Stimulated activated CD8-positive, alpha-beta memory T cell treated with anti-CD3 and anti-CD28 coated beads, Interleukin-15, amount 100 ng/mL, for 1 hour (primary cell): ENCODE results near the gene CBX7.

Experiments used
- DNase-seq: peaks from one replicate; pipeline ENCODE4 v3.0.0-alpha.2; 2020; ENCODE audit warnings: low read depth

Gene CBX7

DNA sequence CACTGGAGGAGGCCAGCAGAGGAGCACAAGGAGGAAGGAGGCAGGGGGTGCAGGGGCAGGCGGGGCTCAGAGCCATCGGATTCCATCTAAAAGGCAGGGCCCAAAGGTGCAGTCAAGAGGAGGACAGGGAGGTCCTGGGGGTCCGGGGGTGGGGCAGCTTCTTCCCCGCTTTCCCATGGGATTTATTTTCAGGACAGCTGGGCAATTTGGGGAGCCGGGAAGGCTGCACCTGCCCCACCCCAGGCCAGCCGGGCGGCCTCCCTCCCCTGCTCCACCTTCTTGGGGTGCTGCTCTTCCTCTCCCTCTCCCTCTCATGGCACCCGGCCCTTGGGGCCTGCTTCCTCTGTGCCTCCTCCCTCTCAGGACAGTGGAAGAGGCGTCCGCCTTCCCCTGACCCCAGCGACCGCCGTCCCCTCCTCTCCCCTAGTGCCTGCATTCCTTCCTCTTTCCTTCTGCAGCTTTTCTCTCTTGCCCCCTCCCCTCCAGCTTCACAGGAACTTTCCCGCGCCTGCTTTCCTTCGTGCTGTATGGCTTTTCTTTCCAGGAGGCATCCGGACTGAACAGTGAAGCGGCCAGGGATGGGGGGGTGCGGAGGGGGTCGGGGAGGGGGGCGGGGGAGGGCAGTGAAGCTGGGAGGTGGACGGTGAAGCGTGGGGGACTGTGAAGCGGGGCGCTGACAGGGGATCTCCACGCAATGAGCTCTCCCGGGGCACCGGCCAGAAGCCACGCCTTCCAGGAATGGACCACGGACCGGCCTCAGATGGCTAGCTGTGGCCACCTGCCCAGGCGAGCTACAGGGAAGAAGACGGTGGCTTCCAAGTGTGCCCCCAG, 28.5 kb downstream of the CBX7 start:
- DNase-seq, result no peak

DNA sequence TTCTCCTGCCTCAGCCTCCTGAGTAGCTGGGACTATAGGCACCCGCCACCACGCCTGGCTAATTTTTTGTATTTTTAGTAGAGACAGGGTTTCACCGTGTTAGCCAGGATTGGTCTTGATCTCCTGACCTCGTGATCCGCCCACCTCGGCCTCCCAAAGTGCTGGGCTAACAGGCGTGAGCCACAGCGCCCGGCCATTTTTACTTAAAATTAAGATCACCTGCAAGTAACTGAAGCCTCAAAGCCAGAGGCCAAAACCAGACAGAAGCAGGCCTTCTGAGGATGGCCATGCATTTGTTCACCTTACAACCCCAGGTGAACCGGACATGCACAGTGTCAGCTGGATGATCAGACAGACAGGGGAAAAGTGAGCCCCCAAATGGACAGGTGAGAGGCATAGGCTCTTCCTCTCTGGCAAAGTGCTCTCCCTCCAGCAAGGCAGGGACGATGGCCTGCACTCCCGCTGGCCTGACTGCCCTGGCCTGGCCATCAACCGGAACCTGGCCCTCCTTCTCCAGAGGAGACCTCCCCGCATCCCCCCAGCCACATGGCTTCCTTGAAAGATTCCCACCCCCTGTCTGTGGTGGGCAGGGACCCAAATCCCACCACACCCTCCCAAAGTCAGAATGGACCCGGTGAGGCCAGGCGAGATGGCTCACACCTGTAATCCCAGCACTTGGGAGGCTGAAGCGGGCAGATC, 29.6 kb downstream of the CBX7 start:
- no peak for DNase-seq

DNA sequence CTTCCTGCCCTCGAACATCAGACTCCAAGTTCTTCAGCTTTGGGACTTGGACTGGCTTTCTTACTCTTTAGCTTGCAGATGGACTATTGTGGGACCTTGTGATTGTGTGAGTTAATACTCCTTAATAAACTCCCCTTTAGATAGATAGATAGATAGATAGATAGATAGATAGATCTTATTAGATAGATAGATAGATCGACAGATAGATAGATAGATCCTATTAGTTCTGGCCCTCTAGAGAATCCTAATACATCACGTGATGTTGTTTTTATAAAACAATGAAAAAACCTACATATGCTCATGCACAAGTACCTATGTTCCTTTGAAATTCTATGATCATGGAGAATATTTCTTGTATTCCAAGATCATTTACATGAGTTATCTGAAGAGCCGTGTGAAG, 31.5 kb downstream of the CBX7 start:
- no peak for DNase-seq

DNA sequence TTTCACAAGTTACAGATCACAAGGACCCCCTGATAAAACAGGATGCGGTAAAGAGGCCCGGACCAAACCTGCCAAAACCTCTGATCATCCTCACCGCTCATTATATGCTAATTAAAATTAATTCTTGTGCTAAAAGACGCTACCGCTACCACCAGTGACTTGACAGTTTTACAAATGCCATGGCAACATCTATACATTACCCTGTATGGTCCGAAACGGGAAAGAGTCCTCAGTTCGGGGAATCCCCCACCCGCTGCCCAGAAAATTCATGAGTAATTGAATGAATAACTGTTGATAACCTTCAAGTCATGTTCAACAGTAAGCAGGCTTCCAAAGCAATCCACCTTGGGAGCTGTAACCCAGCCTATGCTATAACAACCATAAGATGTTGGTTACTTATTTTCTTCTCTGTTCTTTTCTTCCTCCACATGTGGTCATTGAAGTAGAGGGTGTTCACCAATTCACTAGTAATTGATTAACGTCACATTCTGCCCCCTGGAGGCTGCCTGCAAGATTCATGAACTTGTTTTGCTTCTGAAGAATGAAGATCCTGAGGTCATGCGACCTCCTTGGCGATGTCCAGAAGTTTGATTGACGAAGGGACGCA, 34.8 kb downstream of the CBX7 start:
- DNase-seq, result peak; percentile 52

DNA sequence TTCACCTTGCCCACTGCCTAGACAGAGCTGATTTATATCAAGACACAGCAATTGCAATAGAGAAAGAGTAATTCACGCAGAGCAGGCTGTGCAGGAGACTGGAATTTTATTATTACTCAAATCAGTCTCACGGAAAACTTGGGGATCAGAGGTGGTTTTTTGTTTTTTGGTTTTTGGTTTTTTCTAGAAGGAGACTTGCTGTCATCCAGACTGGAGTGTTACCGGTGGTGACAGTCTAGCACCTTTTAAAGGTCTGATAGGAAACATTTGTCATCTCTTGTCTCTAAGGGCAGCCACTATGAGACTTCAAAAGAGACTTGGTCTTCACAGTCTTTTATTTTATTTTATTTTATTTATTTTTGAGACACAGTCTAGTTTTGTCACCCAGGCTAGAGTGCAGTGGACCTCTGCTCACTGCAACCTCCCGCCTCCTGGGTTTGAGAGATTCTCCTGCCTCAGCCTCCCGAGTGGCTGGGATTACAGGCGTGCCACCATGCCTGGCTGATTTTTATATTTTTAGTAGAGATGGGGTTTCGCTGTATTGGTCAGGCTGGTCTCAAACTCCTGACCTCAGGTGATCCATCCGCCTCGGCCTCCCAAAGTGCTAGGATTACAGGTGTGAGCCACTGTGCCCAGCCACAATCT, 36.4 kb downstream of the CBX7 start:
- no peak for DNase-seq

DNA sequence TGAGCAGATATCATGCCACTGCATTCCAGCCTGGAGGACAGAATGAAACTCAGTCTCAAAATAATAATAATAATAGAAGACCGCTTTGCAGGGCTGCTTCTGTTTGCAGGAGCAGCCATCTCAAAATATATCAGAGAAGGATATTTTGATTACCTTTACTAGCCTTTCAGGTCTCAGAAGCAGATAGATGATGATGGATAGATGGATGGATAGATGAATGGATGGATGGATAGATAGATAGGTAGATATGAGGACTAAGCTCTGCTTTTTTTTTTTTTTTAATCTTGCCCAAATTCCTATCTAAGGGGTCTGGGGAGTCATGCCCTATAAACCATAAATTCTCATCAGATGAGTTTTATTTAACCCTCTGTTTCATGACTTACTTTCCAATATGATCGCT, 36.9 kb downstream of the CBX7 start:
- no peak for DNase-seq

DNA sequence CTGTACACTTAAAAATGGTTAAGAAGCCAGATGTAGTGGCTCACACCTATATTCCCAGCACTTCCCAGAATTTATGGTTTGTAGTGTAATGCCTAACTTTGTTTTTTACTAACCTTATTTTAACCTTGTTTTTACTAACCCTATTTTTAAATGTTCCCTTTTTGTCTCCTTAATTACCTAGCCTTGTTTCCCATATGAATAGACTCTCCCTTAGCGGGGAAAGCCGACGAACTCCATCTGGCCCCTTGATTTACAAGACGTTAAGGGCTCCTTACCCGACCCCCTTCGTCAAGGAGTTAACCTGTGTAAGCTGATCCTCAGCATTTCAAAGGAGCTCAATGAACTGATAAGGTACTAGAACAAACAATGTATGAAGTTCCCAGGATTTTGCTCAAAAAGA, 38.4 kb downstream of the CBX7 start:
- no peak for DNase-seq

DNA sequence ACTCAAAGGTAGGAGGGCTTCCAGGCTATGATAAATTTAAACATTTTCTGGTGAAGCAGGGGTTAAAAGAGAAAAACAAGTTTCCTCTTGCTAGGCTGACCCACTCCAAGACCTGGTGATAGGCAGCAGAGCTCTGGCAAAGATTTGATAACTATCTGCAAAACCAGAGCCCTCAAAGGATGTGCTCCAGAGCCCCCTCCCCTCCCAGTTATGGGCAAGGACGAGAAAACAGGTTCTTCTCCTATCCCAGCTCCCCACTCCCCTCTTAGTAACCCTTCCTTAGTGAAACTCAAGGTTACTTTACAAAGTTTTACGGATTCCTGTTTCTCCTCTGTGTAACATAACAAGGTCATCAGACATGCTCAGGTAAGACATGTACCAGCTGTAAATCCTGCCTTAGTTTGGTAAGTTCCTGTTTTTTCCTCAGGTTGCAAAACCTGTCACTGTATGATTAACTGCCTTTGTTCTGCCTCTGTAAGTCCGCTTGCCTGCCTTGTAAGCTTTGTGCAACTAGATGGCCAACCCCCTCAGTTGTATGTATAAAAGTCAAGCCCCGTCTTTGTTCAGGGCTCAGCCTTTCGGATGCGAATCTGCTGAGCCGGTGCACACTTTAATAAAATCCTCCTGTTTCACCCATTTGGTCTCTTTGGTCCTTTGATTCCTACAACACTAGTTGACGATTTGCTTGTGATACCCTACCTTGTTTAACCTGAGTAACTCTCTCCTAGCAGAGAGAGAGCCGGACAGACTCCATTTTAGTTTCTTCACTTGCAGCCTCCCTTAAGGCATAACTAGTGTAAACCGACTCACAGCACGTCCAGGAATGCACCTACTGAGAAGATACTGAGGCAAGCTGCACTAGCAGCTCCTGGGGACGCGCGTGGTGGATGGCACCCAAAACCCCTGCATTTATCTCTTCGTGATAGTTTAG, 41.6 kb downstream of the CBX7 start:
- no peak for DNase-seq

DNA sequence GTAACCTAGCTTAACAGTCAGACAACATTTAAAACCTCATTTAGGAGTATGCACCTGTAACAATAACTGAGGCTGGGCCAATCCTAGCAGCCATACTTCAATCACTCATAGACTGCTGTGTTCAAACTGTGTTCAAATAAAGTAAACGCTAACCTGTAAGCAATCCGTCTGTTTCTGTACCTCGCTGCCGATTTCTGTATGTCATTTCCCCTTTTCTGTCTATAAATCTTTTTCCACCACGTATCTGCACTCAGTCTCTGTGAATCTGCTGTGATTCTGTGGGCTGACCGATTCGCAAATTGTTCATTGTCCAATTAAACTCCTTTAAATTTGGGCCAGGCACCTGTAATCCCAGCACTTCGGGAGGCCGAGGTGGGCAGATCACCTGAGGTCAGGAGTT, 43.1 kb downstream of the CBX7 start:
- DNase-seq, result no peak

DNA sequence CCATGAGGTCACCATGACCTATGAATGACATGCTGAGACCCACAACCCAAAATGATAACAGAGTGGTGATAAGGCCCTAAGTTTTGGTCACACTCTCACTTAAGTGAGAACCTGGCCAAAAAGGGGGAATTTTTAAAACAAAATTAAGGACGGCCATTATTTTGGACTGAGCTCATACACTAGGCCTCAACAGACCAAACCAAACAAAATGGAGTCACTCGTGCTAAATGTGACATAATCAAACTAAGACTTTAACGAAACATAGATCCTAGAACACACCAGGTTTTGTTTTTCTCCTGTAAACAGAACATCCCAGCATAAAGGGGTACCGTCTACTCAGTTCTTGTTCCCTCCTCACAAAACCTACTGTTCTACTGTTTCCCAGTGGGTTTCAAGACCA, 44.0 kb downstream of the CBX7 start:
- no peak for DNase-seq

DNA sequence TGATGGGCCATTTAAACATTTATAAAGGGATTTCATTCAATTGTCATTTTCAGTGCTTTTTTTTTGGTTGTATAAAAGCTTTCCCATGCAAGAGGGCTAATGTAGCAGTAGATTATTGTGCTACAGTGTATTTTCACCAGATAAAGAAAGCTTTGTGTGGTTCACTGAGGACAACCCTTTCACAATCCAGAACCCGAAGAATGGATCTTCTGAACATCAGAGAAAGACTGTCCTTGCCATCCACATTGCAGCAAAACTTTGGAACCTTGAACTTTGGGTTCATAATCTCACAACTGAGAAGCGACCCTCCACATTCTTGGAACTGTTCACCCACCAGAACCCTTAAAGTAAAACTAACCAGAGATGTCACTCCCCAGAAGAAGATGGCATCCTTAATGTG, 46.2 kb downstream of the CBX7 start:
- no peak for DNase-seq

DNA sequence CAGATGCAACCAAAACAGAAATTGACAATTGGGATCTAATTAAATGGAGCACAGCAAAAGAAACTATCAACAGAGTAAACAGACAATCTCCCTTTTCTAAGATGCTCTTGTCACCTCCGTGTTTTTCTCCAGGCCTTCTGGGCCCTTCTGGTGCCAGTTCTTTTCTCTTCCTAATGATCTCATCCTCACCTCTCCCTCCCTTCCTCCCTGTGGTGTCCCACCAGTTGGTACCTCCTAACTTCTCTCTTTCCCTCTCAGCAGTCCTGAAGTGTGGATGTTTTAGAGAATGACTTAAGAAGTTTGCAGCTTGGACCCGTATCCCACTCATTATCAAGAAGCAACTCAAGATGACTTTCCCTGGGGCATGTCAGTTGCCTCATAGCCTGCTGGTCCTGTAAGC, 49.0 kb downstream of the CBX7 start:
- no peak for DNase-seq

DNA sequence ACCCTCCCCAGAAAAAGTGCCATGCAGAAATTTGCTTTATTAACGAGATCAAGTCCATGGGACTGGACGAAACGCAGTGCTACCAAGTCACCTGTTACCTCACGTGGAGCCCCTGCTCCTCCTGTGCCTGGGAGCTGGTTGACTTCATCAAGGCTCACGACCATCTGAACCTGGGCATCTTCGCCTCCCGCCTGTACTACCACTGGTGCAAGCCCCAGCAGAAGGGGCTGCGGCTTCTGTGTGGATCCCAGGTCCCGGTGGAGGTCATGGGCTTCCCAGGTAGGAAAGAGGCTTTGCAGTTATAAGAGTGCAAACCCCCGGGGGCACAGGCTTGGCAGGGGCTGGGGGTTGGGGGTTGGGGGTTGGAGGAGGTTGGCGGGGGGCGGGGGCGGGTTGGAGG, 51.3 kb downstream of the CBX7 start:
- DNase-seq, result no peak

DNA sequence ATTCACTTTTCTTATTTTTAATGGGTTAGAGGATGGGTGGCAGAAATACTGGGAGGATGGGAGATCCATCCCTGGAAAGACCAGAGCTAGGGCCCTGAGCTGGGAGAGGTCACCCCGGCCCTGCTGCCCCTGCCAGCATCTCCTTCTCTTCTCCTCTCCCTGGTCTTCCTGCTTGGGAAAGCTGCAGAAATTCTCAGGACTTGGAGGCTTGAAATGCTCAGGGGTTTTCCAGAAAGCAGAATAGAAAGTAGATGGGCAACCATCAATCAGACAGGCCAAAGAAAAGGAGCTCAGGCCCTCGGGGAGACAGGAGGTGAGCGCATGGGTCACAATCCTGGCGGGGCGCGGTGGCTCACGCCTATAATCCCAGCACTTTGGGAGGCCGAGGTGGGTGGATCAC, 53.9 kb downstream of the CBX7 start:
- DNase-seq, result no peak

DNA sequence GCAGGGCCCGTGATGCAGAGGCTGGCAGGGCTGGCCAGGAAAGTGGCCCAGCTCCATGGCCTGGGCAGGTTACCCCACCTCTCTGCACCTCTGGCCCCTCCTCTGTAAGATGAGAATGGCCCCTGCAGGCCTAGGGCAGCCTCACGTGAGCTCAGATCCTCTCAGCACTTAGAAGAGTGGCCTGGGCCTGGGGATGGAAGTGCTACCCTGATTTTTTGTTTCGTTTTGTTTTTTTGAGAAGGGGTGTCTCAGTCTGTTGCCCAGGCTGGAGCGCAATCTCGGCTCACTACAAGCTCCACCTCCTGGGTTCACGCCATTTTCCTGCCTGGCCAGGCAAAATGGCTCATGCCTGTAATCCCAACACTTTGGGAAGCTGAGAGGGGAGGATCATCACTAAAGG, 54.5 kb downstream of the CBX7 start:
- no peak for DNase-seq

DNA sequence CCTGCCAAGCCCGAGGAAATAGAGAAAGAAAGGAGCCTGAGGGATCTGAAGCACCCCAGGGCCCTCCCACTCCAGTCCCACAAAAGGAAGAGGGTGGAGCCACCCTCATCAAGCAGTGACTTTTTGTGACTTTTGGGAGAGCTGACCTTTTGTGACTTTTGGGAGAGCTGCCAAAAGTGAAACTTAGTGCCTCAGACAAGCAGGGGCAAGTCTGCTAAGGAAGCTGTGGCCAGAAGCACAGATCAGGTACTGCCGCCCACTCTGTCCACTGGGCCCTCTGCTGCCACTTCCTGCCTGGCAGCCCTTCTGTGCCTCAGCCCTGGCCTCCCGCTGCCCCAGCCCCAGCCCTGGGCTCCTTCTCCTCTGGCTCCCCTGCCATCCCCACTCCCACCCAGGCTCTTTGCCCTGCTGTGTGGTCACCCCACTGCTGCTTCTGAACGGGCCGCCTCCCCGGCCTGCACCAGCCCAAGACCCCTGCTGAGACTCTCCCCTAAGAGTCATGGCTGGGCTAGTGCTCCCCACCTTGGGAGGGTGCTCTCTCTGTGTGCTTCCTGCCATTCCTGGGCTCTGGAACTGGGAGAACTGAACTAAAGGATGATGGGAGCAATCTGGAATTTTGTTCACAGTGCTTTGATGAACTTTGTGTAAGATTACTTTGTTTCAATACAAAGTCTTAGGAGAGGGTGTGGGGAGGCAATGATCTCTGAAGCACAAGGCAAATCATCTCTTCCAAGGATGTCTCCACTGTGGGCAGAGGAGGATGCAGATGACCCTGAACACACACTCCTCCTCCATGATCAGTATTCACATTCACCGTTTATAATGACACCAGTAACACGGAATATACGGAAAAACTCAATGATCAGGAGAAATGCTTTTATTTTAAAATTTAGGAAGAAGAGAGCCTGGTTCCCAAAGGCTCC, 55.1 kb downstream of the CBX7 start, which contains the start of gene APOBEC3H:
APOBEC3H (plus strand) TSS at position 147 of the 923 bp plus-strand sequence. CDS start 3,035 bp downstream, outside the sequence.
- no peak for DNase-seq

DNA sequence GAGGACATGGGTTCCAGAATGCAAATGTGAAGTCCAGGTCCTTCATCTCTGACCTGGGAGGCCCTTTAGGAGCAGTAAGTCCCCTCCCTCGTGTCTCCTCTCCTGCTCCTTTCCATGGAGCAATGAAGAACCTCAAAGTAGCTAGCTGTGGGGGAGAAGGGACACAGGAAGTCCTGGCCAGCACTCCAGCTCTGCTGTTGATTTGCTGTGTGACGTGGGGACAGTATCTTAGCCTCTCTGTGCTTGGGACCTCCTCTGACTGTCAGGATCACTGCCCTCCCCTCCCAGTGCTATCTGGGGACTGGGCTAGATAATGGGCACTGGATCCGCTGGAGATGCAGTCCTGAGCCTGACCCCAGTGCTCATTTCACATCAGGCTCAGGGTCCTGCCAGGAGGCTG, 56.5 kb downstream of the CBX7 start:
- DNase-seq, result no peak

DNA sequence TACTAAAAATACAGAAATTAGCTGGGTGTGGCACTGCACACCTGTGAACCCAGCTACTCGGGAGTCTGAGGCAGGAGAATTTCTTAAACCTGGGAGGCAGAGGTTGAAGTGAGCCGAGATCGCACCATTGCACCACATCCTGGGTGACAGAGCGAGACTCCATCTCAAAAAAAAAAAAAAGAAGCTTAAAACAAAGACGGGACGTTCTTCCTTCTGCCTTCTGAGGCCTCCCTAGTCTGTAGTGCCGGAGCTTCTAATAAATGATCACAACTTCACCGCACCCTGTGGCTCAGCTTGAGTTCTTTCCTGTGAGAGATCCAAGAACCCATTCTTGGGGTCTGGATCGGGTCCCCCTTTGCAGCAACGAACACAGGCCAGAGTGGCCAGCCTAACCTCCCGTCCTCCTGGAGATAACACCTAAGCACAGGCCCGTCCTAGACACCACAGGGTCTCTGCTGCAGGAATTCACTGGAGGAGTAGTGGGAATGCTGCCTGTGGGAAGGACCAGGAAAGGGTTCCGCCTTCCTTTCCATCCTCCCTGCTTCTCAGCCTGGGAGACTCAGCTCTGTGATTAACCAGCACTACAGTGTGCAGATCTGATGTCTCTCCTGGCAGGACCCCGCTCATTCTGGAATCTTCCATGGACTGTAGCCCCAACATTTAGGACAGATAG, 57.6 kb downstream of the CBX7 start:
- no peak for DNase-seq

DNA sequence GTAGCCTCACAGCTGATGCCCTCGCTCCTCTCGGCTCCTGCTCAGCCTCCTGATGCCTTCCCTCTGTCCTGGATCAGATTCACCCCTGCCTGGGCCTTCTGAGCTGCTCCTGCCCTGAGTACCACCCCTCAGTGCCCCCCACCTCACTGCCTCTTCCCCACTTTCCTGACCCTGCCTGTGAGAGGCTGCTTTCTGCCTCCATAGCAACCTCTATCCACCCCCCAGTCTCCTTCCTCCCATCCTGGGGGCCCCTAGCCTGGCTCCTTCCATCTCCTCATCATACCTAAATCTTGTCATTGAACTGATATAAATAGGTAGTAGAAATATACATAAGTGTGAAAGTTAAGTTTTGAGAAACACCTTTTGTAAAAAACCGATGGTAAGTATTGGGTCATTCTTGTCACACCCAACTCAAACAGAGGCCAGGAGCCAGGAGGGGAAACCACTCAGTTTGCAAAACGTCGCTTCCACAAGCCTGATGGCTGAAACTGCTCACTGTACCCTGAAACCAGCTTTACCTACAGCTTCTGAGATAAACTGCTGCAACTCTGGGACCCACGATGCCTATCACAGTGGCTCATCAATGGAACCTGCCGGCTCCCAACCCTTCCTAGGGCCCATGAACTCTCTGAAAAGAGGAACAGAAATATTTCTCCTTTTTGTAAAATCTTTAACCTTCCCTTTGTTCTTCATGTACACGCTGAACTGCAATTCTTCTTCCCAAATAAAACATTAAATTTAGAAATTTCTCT, 60.2 kb downstream of the CBX7 start:
- no peak for DNase-seq
